ENCODE measurements around the gene MYT1.

The MYT1 gene

GRCh38 chr20:64177384-64177783, 13.1 kb downstream of the MYT1 start:
- no peak for TF ChIP-seq NFIC (IDR thresholded peaks at IDR 0.05)
- no peak for TF ChIP-seq TAF1 (IDR thresholded peaks at IDR 0.05; ENCODE audit: low read depth)
- no peak for TF ChIP-seq ZBTB7A (IDR thresholded peaks at IDR 0.05; ENCODE audit: low read depth)
- no peak for TF ChIP-seq CEBPB (IDR thresholded peaks at IDR 0.05)
- no peak for TF ChIP-seq EGR1 (IDR thresholded peaks at IDR 0.05)
- no peak for TF ChIP-seq EP300 (IDR thresholded peaks at IDR 0.05; ENCODE audit: borderline replicate concordance)
- TF ChIP-seq FOXM1 (IDR thresholded peaks at IDR 0.05; ENCODE audit: borderline replicate concordance, low read depth) = no peak
- no peak for TF ChIP-seq TEAD4 (IDR thresholded peaks at IDR 0.05)
- no peak for TF ChIP-seq MAX (IDR thresholded peaks at IDR 0.05)
- TF ChIP-seq RAD21 (IDR thresholded peaks at IDR 0.05; ENCODE audit: low read depth) = no peak
- TF ChIP-seq REST (IDR thresholded peaks at IDR 0.05; ENCODE audit: low read depth) = no peak
- TF ChIP-seq TCF12 (IDR thresholded peaks at IDR 0.05; ENCODE audit: low read depth) = no peak
- no peak for TF ChIP-seq CREB1 (IDR thresholded peaks at IDR 0.05; ENCODE audit: low read depth)
- TF ChIP-seq YY1 (IDR thresholded peaks at IDR 0.05; ENCODE audit: low read depth) = no peak
- no peak for TF ChIP-seq USF1 (IDR thresholded peaks at IDR 0.05)

GRCh38 chr20:64177787-64178186, 13.5 kb downstream of the MYT1 start:
- TF ChIP-seq NFIC (IDR thresholded peaks at IDR 0.05) (no peak), TCF12 (IDR thresholded peaks at IDR 0.05; ENCODE audit: low read depth) (no peak)

- TF ChIP-seq MAX (IDR thresholded peaks at IDR 0.05) = no peak
- TF ChIP-seq EP300 (IDR thresholded peaks at IDR 0.05; ENCODE audit: borderline replicate concordance) = no peak
- TF ChIP-seq FOXM1 (IDR thresholded peaks at IDR 0.05; ENCODE audit: borderline replicate concordance, low read depth) = no peak
- no peak for TF ChIP-seq TEAD4 (IDR thresholded peaks at IDR 0.05)
- TF ChIP-seq NFIC (IDR thresholded peaks at IDR 0.05) = no peak
- no peak for TF ChIP-seq RAD21 (IDR thresholded peaks at IDR 0.05; ENCODE audit: low read depth)
- TF ChIP-seq YY1 (IDR thresholded peaks at IDR 0.05; ENCODE audit: low read depth) = no peak
- no peak for TF ChIP-seq CREB1 (IDR thresholded peaks at IDR 0.05; ENCODE audit: low read depth)
- TF ChIP-seq REST (IDR thresholded peaks at IDR 0.05; ENCODE audit: low read depth) = no peak
- no peak for TF ChIP-seq CEBPB (IDR thresholded peaks at IDR 0.05)
- TF ChIP-seq TCF12 (IDR thresholded peaks at IDR 0.05; ENCODE audit: low read depth) = no peak
- no peak for TF ChIP-seq ZBTB7A (IDR thresholded peaks at IDR 0.05; ENCODE audit: low read depth)
- TF ChIP-seq TAF1 (IDR thresholded peaks at IDR 0.05; ENCODE audit: low read depth) = no peak
Observed at GRCh38 chr20:64179805-64180204, 15.6 kb downstream of the MYT1 start.

- TF ChIP-seq EGR1 (IDR thresholded peaks at IDR 0.05) (no peak), FOXM1 (IDR thresholded peaks at IDR 0.05; ENCODE audit: borderline replicate concordance, low read depth) (no peak), NFIC (IDR thresholded peaks at IDR 0.05) (no peak), MAX (IDR thresholded peaks at IDR 0.05) (no peak), CEBPB (IDR thresholded peaks at IDR 0.05) (no peak), ZBTB7A (IDR thresholded peaks at IDR 0.05; ENCODE audit: low read depth) (no peak), EP300 (IDR thresholded peaks at IDR 0.05; ENCODE audit: borderline replicate concordance) (no peak), TEAD4 (IDR thresholded peaks at IDR 0.05) (no peak), YY1 (IDR thresholded peaks at IDR 0.05; ENCODE audit: low read depth) (no peak), USF1 (IDR thresholded peaks at IDR 0.05) (no peak), TAF1 (IDR thresholded peaks at IDR 0.05; ENCODE audit: low read depth) (no peak)
Observed at GRCh38 chr20:64180673-64181072, 16.4 kb downstream of the MYT1 start.

GRCh38 chr20:64181391-64181790, 17.1 kb downstream of the MYT1 start:
- no peak for TF ChIP-seq REST (IDR thresholded peaks at IDR 0.05; ENCODE audit: low read depth)
- no peak for TF ChIP-seq RAD21 (IDR thresholded peaks at IDR 0.05; ENCODE audit: low read depth)
- TF ChIP-seq YY1 (IDR thresholded peaks at IDR 0.05; ENCODE audit: low read depth) = no peak
- TF ChIP-seq FOXM1 (IDR thresholded peaks at IDR 0.05; ENCODE audit: borderline replicate concordance, low read depth) = no peak
- no peak for TF ChIP-seq CREB1 (IDR thresholded peaks at IDR 0.05; ENCODE audit: low read depth)
- no peak for TF ChIP-seq EGR1 (IDR thresholded peaks at IDR 0.05)
- no peak for TF ChIP-seq NFIC (IDR thresholded peaks at IDR 0.05)
- TF ChIP-seq TEAD4 (IDR thresholded peaks at IDR 0.05) = no peak
- no peak for TF ChIP-seq EP300 (IDR thresholded peaks at IDR 0.05; ENCODE audit: borderline replicate concordance)
- no peak for TF ChIP-seq MAX (IDR thresholded peaks at IDR 0.05)
- TF ChIP-seq TAF1 (IDR thresholded peaks at IDR 0.05; ENCODE audit: low read depth) = no peak
- no peak for TF ChIP-seq USF1 (IDR thresholded peaks at IDR 0.05)
- no peak for TF ChIP-seq CEBPB (IDR thresholded peaks at IDR 0.05)
- TF ChIP-seq ZBTB7A (IDR thresholded peaks at IDR 0.05; ENCODE audit: low read depth) = no peak
- TF ChIP-seq TCF12 (IDR thresholded peaks at IDR 0.05; ENCODE audit: low read depth) = no peak

Data from Ishikawa (cell line).